Activated CD4-positive, alpha-beta T cell treated with anti-CD3 and anti-CD28 coated beads, Interleukin-2, amount 50 U/mL, for 1 hour (primary cell): ENCODE data around the gene GDF7.

ENCODE experiments used
- DNase-seq: peaks from one replicate; pipeline ENCODE4 v3.0.0-alpha.2; 2020

The GDF7 gene

GRCh38 chr2:20629581-20630171 is 37.3 kb upstream of the GDF7 start:
- no peak for DNase-seq

GRCh38 chr2:20630967-20631366 is 36.0 kb upstream of the GDF7 start:
- no peak for DNase-seq

DNA sequence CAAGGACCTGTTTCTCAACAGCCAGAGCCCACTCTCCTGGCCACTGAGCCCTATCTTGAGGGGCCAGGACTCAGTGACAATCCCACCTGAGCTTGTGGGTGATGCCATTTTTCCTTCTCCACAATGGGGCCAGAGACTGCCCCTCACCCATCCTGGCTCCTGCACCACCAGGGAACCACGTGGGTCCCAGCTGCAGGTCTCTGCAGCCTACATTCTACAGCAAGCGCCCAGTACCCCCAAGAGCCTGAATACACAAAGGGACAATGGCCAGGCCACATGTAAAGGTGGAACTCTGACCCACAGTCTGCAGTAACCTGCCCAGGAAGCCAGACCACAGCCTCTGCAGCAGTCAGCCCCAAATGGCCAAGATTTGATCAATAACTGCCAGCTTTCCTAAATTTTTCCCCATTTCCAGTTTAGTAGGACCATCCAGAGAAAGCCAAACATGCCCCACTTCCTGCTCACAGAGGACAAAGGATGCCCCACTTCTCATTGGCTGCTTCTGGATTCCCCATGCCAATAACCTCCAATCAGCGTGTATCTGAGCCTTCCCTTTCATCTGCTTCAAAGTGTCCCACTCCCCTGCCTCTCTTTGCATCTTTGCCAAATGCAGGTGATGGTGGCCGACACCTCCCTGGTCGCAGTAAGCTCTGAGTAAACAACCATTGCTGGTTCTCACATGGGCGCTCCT is 35.2 kb upstream of the GDF7 start:
- DNase-seq = no peak

- no peak for DNase-seq
These were observed 34.4 kb upstream of the GDF7 start for GRCh38 chr2:20632446-20632990.

DNA sequence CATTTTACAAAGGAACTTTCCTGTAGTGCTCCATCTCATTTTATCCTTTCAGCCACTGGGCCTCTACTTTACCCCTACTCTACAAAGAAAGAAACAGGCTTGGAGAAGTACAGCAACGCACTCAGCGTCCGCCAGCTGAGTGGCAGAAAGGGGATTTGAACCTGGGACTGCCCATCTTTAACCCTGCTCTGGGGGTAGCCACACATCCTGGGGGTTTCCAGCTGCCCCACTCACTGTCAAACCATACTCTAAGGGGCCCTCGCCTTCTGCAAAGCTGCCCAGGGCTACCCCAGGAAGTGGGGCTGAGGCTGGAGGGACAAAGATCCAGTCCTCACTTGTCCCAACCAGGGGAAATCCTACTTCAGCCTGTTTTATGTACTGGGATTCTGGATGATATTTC is 33.9 kb upstream of the GDF7 start:
- no peak for DNase-seq

DNA sequence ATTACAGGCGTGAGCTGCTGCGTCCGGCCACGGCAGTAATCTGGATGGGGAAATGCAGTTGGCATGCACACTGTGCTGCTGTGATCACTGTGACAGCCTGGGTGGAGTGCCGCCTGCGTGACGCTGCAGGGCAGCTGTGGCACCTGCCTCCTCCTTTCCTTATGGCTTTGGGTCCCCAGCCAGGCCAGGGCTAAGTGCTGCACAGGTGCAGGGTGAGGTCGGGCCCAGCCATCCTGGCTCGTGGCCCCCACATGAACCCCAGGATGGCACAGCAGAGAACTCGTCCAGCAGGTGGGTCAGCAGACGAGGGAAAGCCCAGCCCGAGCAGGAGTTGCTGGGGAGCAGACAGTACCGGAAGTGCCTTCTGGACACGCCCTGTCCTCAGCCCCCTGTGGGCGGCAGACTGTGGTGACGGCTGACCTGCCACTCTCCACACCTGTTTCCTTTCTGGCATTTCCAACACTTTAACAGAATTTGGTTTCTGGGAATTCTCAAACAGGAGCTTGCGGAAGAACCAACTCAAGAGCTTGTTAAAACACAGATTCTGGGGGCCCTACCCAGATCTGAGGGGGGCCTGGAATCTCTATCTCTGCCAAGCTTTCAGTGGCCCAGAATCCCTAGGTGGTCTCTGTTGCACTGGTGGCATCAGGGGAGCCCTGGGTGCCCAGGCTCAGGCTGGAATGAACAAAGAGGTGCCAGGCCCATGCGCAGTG is 33.0 kb upstream of the GDF7 start:
- no peak for DNase-seq

DNA sequence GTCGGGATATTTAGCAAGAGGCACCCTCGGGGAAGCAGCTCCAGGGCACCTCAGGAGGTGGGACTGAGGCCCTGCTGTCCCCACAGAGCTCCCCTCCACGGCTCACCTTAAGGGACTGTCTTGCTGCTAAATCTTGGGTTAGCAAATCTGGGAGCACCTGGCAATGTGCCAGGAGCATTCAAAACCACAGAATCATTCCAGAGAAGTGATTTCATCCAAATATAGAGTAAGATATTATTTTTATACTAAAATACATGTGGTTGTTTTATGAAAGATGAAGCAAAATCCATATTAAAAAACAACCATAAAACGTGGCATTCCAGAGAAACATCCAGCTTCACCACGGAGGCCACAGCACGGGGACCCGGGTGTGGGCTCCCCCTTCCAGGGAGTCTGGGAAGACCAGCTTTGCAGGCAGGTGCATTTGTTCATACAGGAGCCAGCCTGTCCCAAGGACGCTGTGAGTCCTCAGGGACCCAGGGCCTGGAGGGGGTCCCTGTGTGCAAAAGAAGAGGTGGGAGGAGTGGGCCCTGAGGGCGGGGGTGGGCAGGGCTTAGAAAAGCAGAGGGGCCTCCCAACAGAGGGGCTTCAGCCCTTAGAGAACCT is 32.3 kb upstream of the GDF7 start:
- DNase-seq = no peak

GRCh38 chr2:20635113-20635510 is 31.8 kb upstream of the GDF7 start:
- DNase-seq = no peak

DNA sequence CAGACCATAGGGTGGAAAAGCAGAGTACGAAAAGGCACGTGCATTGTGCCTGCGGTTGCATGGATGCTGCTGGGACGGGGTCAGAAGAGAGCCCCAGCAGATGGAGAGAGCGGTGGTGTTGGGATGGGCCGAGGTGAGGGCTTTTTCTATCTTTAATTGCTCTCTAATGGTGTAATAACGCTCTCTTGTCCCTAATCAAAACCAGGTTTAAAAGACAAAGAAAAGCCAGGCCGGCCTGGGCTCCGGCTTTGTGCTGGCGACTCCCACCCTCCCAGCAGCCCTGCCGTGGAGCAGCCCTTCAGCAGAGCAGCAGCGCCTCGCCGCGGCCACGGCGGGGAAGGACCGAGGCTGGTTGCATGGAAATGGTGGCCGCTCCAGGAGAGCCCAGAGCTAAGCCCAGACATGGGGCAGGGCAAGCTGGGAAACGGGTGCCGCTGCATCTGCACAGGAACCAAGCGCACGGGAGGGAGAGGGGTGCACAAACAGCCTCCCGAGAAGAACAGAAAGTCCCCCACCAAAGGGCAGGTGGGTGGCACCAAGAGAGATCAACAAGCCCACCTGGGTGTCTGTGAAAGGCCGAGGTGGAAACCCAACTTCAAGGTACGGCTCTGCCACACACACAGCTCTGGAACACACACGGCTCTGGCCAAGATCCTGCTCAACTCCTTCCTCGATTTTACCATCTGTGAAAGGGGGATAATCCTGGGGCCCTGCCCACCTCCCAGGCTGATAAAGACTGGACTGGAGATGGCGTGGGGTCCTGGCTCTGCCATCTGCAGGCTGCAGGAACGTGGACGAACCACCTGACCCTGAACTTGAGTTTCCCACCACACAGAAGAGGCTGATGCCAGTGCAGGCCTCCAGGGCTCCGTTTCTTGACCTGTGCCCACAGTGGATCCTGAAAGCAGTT is 31.0 kb upstream of the GDF7 start:
- peak; percentile 28 for DNase-seq

- DNase-seq = no peak
These were observed 29.8 kb upstream of the GDF7 start for GRCh38 chr2:20637147-20637546.

DNA sequence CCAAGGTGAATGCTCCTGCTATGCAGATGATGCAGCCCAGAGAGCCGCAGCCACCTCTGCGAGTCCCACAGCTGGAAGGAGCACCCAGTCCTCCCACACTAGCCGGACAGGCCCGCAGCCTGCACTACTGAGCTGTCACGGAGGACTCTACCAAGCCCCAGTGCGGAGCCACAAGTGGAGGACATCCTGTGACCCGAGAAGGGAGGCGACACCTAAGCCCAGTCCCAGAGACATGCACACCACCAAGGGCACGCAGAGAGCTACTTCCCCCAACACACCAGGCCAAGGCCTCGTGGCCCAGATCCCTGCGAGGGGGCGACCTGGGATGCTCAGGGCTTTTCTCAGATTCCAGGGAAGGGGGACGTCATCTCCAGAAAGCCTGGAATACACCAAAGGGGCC is 28.9 kb upstream of the GDF7 start:
- DNase-seq = no peak

DNA sequence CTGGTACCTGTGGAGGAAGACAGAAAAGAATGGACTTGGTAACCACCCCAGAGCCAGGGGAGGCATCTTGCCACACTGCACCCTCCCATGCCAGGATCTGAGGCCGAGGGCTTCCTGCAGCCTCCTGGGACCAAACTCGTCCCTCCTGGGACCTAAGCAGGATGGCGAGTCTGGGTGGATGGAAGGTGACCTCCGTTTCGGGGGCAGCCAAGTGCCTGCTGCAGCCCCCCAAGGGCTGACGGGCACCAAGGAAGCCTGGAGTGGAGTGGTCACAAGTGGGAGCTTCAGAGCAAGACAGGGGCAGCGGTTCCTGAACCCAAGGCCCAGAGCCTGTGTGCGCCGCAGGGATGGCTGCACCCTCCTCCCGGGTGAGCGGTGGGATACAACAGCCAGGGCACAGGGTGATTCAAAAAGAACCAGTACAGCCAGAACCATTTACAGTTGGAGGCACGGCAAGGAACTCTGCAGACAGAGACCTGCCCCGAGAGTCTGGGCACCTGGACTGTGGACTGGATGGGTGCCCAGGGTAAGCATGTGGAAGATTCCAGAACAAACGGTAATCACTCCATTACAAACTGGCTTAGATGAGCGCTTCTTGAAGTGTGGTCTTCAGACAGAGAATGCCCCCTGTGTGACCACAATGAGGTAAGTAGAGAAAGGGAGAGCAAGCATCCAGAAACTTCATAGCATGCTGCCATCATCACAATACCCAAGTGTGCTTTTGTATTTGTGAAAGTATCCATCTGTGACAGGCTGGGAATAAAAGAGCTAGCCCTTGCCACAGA is 28.1 kb upstream of the GDF7 start:
- DNase-seq = no peak

DNA sequence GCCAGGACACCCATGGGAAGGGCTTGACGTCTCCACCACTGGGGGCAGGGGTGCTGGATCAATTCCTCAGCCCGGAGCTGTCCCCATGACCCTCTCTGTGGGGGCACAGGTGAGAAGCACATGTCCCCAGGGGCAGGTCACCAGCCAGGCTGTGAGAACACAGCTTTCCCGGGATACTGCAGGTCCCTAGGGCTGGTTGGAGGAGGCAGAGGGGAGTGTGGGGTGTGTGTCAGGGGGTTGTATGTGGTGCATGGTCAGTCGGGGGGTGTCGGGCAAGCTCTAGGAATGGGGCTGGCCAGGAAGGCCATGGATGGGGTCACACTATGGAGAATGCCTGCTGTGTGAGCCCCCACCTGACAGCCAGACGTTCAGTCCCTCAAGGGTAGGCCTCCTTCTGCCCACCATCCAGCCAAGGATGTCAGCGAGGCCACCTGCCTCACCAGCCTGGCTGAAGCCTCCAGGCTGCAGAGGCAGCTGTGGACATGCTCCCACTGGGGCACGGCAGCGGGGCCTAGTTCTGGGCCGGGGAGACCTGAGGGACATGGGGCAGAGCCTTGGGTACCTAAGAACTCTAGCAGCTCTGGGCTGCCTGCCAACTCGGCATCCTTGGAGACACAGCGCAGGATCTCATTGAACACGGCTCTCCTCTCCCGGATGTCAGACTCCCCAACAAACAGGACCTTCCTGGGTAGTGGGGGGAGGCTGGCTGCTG is 26.4 kb upstream of the GDF7 start:
- DNase-seq = no peak

DNA sequence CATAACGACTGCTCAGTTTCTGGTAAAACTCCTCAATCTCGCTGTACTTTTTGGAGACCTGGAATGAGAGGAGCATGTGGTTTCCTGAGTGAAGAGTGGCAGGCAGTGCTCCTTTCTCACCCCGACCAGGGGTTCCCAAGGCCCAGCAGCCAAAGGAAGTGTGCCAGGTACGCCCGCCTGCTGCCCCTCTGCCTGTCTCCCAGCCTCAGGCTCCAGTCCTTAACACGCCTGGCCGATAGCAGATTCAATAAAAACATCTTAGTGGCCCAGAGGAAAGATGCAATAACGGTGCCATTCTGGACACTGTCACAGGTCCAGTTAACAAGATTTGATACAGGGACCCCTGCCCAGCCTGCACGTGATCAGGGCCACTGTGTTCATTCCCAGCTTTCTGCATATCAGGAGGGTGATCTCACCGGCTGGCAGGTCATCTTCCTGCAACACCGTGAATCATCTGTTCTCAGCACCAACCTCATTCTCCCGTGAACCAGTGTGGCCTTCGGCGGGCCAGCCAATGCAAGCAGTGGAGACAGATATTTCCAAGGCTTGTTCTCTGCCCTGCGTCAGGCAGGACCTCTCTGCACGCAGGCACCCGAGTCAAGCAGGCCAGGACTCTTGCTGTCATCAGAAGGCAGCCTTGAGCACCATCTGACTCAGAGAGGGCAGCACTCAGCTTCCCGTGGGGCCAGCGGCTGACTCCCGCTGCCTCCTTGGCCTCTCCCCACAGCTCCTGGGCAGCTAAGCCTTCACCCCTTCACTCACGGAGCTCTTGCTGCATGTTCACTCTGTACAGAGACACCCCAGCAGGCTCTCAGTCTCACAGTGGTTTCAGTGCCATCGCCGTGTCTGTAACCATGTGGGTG is 25.6 kb upstream of the GDF7 start:
- no peak for DNase-seq

DNA sequence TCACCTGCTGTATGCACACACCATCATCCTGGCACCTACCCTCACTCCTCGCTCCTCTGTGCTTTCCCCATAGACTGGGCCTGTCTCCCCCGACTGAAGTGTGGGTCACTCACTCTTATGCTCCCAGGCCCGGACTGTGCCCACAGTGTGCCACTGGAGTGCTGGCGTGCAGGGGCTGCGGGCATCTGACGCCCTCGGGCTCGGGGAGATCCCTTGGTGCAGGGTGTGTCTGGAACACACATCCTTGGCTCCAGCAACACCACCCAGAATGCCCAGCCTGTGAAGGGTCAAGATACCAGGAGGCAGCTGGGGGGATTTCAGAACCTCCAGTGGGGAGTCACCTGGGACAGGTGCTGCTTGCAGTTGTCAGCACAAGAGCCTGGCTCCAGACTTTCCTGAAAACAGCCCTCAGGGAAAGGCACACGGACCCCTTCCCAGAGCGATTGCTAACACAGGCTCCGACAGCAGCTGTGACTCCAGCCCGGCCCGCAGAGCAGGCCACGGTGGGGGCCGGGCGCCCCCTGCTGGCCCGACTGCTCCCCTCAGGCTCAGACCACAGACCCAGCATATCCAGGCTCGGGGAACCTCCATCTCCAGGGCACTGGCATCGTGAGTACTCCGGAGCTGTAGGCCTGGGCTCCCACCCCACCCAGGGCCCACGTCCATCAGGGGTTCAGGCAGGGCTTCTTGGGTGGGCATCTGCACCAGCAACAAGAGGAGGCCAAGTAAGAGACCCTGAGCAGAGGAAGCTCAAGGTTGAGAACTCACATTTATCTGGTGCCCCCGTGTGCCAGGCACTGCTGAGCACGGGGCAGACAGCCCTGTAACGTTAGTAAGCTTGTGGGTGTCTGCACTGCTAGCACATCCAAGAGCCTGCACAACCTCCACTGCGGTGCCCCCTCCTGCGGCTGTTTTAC is 24.6 kb upstream of the GDF7 start:
- peak; percentile 77 for DNase-seq

DNA sequence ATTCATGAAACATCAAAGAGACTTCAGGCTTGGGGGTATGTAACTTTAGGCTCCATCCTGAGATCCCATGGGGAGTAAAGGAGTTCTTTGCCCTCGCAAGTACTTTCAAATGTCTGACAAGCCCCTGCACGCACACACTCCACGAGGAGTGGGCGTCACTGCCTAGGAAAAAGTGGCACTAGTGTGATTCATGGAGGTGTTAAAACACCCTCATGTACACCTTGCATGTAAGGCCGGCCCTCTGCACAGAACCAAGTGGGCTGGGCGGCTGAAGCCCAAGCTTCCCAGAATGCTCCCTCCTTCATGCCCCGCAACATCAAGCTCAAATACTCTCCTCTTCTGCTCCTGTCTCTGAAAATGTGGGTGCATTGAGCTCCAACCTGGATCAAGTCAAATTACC is 23.9 kb upstream of the GDF7 start:
- no peak for DNase-seq

- no peak for DNase-seq
These were observed 23.1 kb upstream of the GDF7 start for GRCh38 chr2:20643826-20644225.

- no peak for DNase-seq
These were observed 21.6 kb upstream of the GDF7 start for GRCh38 chr2:20645301-20645701.

GRCh38 chr2:20645761-20646160 is 21.2 kb upstream of the GDF7 start:
- no peak for DNase-seq
